Esophagus squamous epithelium (tissue), 4 donors: ENCODE measurements around the gene ZNHIT3.

ENCODE experiments used
- POLR2A ChIP-seq, 4 donors: fragments of 450-650 bp; IDR thresholded peaks; one replicate each; pipeline ENCODE4 v1.6.1; 2017; ENCODE audit warnings: antibody characterized with exemption in 4 of 4, mild to moderate bottlenecking in 4 of 4, moderate library complexity in 3 of 4
- TF ChIP-seq, protein P1 (sequence below), 6 experiments: fragments of 450-650 bp in 4 of 6; fragments of 200-600 bp in 2 of 6; sonication (generic) in 2 of 6; IDR thresholded peaks; one replicate each; pipeline ENCODE4 v1.5.1; 2016 to 2019; ENCODE audit warnings: antibody characterized with exemption in 6 of 6, mild to moderate bottlenecking in 4 of 6, moderate library complexity in 4 of 6

DNA sequence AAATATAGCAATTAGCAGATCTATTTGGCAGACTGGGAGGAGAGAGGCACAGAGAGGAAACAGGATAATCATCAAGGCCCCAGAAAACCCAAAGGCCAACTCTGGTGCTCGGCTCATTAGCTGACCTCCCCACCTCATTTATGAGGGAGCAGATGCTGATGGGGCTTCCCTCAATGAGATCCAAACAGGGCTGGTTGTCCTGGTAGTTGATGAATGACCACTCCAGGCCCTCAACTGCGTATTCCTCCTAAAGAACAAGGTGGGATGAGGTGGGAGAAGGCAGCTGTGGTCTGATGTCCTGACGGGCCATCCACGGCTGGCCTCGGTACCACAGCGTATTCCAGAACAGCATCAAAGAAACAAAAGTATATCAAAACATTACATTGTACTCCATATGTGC, 20.8 kb downstream of the ZNHIT3 start:
- TF ChIP-seq, protein P1, sequence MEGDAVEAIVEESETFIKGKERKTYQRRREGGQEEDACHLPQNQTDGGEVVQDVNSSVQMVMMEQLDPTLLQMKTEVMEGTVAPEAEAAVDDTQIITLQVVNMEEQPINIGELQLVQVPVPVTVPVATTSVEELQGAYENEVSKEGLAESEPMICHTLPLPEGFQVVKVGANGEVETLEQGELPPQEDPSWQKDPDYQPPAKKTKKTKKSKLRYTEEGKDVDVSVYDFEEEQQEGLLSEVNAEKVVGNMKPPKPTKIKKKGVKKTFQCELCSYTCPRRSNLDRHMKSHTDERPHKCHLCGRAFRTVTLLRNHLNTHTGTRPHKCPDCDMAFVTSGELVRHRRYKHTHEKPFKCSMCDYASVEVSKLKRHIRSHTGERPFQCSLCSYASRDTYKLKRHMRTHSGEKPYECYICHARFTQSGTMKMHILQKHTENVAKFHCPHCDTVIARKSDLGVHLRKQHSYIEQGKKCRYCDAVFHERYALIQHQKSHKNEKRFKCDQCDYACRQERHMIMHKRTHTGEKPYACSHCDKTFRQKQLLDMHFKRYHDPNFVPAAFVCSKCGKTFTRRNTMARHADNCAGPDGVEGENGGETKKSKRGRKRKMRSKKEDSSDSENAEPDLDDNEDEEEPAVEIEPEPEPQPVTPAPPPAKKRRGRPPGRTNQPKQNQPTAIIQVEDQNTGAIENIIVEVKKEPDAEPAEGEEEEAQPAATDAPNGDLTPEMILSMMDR (IDR thresholded peaks at IDR 0.05): no peak
- no peak for TF ChIP-seq POLR2A (IDR thresholded peaks at IDR 0.05)
